IMR-90 (cell line): ENCODE measurements around the gene NCOA7. TPM values are rescaled to one million over a fixed set of nuclear protein-coding genes. Genes with fewer than 3 reads are reported as not detected.

Experiments used
- ATAC-seq: fragments of 200-7000 bp; cut with Tn5 transposase; 2 replicates; pipeline ENCODE4 v1.9.1; 2020; ENCODE audit warnings: low read depth, mild to moderate bottlenecking, moderate library complexity
- BruUV-seq: library from RNA; stranded (reverse); fragments of 400-500 nt; replicated peaks from 2 replicates; lab custom pipeline; 2021; lab: Mats Ljungman, UMichigan
- CTCF ChIA-PET: fragments of 300-600 bp; formaldehyde crosslinking; extraction: SDS; loops from one replicate; lab custom pipeline; 2021; ENCODE audit warnings: antibody characterized with exemption; lab: Yijun Ruan, JAX
- POLR2A ChIA-PET: fragments of 300-600 bp; sonication (Branson Sonifier 250); formaldehyde crosslinking; loops from one replicate; lab custom pipeline; 2022; ENCODE audit warnings: antibody characterized with exemption; ENCODE audit not compliant: unreplicated experiment; lab: Charles Lee
- DNase-seq: peaks from one replicate; pipeline ENCODE4 v3.0.0; 2013
- H2AFZ ChIP-seq: replicated peaks from 2 replicates; pipeline ENCODE3; 2013; ENCODE audit warnings: low read length, mild to moderate bottlenecking; ENCODE audit not compliant: poor library complexity
- H2AK5ac ChIP-seq: 2 replicates; pipeline ENCODE4 v1.6.1; 2013; ENCODE audit warnings: low read depth, low read length, inconsistent platforms
- H2AK9ac ChIP-seq: replicated peaks from 2 replicates; pipeline ENCODE3; 2013; ENCODE audit warnings: mild to moderate bottlenecking, low read depth, low read length, moderate library complexity; ENCODE audit not compliant: poor library complexity
- H2BK120ac ChIP-seq: 2 replicates; pipeline ENCODE4 v1.6.1; 2013; ENCODE audit warnings: low read depth, low read length, inconsistent platforms
- H2BK15ac ChIP-seq: 3 replicates; pipeline ENCODE4 v1.6.1; 2013; ENCODE audit warnings: low read depth, low read length, inconsistent platforms
- H2BK20ac ChIP-seq: 2 replicates; pipeline ENCODE4 v1.6.1; 2013; ENCODE audit warnings: low read depth, mild to moderate bottlenecking, inconsistent platforms, low read length, moderate library complexity
- H2BK5ac ChIP-seq: 2 replicates; pipeline ENCODE4 v1.6.1; 2013; ENCODE audit warnings: mild to moderate bottlenecking, low read depth, low read length, inconsistent platforms; ENCODE audit not compliant: poor library complexity, severe bottlenecking
- H3K14ac ChIP-seq: replicated peaks from 2 replicates; pipeline ENCODE4 v1.6.1; 2013; ENCODE audit warnings: low read depth, low read length, inconsistent platforms
- H3K18ac ChIP-seq: 2 replicates; pipeline ENCODE4 v1.6.1; 2013; ENCODE audit warnings: low read depth, low read length, control low read depth
- H3K23ac ChIP-seq: 2 replicates; pipeline ENCODE4 v1.6.1; 2013; ENCODE audit warnings: low read depth, low read length, inconsistent platforms
- H3K27ac ChIP-seq: 2 replicates; pipeline ENCODE4 v1.5.1; 2013; ENCODE audit warnings: mild to moderate bottlenecking, control low read depth, low read length; ENCODE audit not compliant: insufficient read depth
- H3K27me3 ChIP-seq: 2 replicates; pipeline ENCODE4 v1.6.1; 2013; ENCODE audit warnings: low read length; ENCODE audit not compliant: control insufficient read depth, insufficient read depth
- H3K36me3 ChIP-seq: 2 replicates; pipeline ENCODE4 v1.6.1; 2013; ENCODE audit warnings: low read length, mixed read lengths; ENCODE audit not compliant: control insufficient read depth, insufficient read depth
- H3K4ac ChIP-seq: 2 replicates; pipeline ENCODE4 v1.6.1; 2013; ENCODE audit warnings: low read depth, low read length, inconsistent platforms
- H3K4me1 ChIP-seq: 2 replicates; pipeline ENCODE4 v1.6.1; 2013; ENCODE audit warnings: low read length, mixed read lengths; ENCODE audit not compliant: control insufficient read depth, insufficient read depth
- H3K4me2 ChIP-seq: 2 replicates; pipeline ENCODE4 v1.6.1; 2013; ENCODE audit warnings: low read depth, mild to moderate bottlenecking, control low read depth, low read length, moderate library complexity
- H3K4me3 ChIP-seq: 2 replicates; pipeline ENCODE4 v1.5.1; 2013; ENCODE audit warnings: low read depth, mild to moderate bottlenecking, control low read depth, low read length, moderate library complexity; ENCODE audit not compliant: insufficient read depth
- H3K56ac ChIP-seq: 2 replicates; pipeline ENCODE4 v1.6.1; 2013; ENCODE audit warnings: low read length, inconsistent platforms; ENCODE audit not compliant: insufficient read depth; ENCODE audit errors: extremely low read depth
- H3K79me1 ChIP-seq, 2 experiments: 2 replicates each; pipeline ENCODE4 v1.6.1; 2013; ENCODE audit warnings: low read length in 2 of 2, inconsistent platforms in 1 of 2, low read depth in 1 of 2
- H3K9ac ChIP-seq: 2 replicates; pipeline ENCODE4 v1.6.1; 2013; ENCODE audit warnings: low read depth, low read length, control low read depth
- H3K9me1 ChIP-seq: 2 replicates; pipeline ENCODE4 v1.6.1; 2013; ENCODE audit warnings: low read length, inconsistent platforms; ENCODE audit not compliant: insufficient read depth
- H3K9me3 ChIP-seq: 2 replicates; pipeline ENCODE4 v1.6.1; 2013; ENCODE audit warnings: low read length; ENCODE audit not compliant: control insufficient read depth, insufficient read depth
- H4K20me1 ChIP-seq: 2 replicates; pipeline ENCODE4 v1.6.1; 2013; ENCODE audit warnings: low read length, inconsistent platforms; ENCODE audit not compliant: insufficient read depth
- H4K5ac ChIP-seq: 2 replicates; pipeline ENCODE4 v1.6.1; 2013; ENCODE audit warnings: mild to moderate bottlenecking, low read depth, low read length, control low read depth
- H4K8ac ChIP-seq, 2 experiments: 2 replicates each; pipeline ENCODE4 v1.6.1; 2013; ENCODE audit warnings: low read depth in 2 of 2, low read length in 2 of 2, control low read depth in 1 of 2, inconsistent platforms in 1 of 2
- H4K91ac ChIP-seq: 2 replicates; pipeline ENCODE4 v1.6.1; 2013; ENCODE audit warnings: low read depth, low read length, inconsistent platforms; ENCODE audit not compliant: insufficient read depth
- BHLHE40 ChIP-seq: fragments of 150-350 bp; IDR thresholded peaks from 2 replicates; pipeline ENCODE4 v1.6.1; 2016; ENCODE audit warnings: mild to moderate bottlenecking, low read depth, low read length
- CEBPB ChIP-seq: IDR thresholded peaks from 2 replicates; pipeline ENCODE4 v1.6.1; 2012; ENCODE audit warnings: low read depth, low read length, improper control_type of control experiment
- CHD1 ChIP-seq: IDR thresholded peaks from 2 replicates; pipeline ENCODE4 v1.6.1; 2012; ENCODE audit warnings: low read depth, low read length, improper control_type of control experiment
- FOS ChIP-seq: fragments of 150-350 bp; IDR thresholded peaks from 2 replicates; pipeline ENCODE4 v1.6.1; 2016; ENCODE audit warnings: low read depth, low read length
- MAFK ChIP-seq: IDR thresholded peaks from 2 replicates; pipeline ENCODE4 v1.6.1; 2012; ENCODE audit warnings: low read depth, low read length, improper control_type of control experiment
- NFE2L2 ChIP-seq: fragments of 150-350 bp; IDR thresholded peaks from 2 replicates; pipeline ENCODE4 v1.6.1; 2016; ENCODE audit warnings: low read depth, mild to moderate bottlenecking, low read length
- POLR2A ChIP-seq: IDR thresholded peaks from 2 replicates; pipeline ENCODE4 v1.6.1; 2012; ENCODE audit warnings: mild to moderate bottlenecking, low read depth, low read length
- RCOR1 ChIP-seq: IDR thresholded peaks from 2 replicates; pipeline ENCODE4 v1.6.1; 2012; ENCODE audit warnings: mild to moderate bottlenecking, low read length, improper control_type of control experiment; ENCODE audit not compliant: insufficient replicate concordance
- RFX5 ChIP-seq: IDR thresholded peaks from 2 replicates; pipeline ENCODE4 v1.8.0; 2012; ENCODE audit warnings: low read depth, mild to moderate bottlenecking, low read length, moderate library complexity
- SMC3 ChIP-seq: fragments of 150-350 bp; IDR thresholded peaks from 2 replicates; pipeline ENCODE4 v1.6.1; 2016; ENCODE audit warnings: low read depth, mild to moderate bottlenecking, antibody characterized with exemption, low read length, moderate library complexity
- WGBS, 2 experiments: methylation state at CpG; one replicate each; pipeline versions ENCODE4 v1.1.5 to v1.1.7; 2013; ENCODE audit warnings: missing lambda C conversion rate in 2 of 2; ENCODE audit not compliant: insufficient read length in 1 of 2; ENCODE audit errors: extremely low coverage in 2 of 2; 5-methylcytosine and 5-hydroxymethylcytosine counted together
- dilution Hi-C: fragments of 300-500 bp; cut with HindIII; formaldehyde crosslinking; loops from one replicate; pipeline ENCODE4 v1.14.3; 2018; ENCODE audit warnings: low sequenced_read_pairs; ENCODE audit not compliant: unreplicated experiment
- in situ Hi-C: fragments of 300-500 bp; cut with MboI; formaldehyde crosslinking; loops from 3 replicates; pipeline ENCODE4 v1.14.3; 2019; ENCODE audit warnings: low sequenced_read_pairs, inconsistent platforms, mixed read lengths
- intact Hi-C: fragments of 100-400 bp; cut with micrococcal nuclease; formaldehyde crosslinking; loops from 2 replicates; pipeline ENCODE4 v1.10.0; 2022
- polyA plus RNA-seq, 3 experiments: library from polyadenylated mRNA; depleted of rRNA; stranded (reverse); fragments of >200 nt; gene quantifications; 2 replicates each; pipeline ENCODE4 v1.2.3, GENCODE V29; 2012; ENCODE audit warnings: low replicate concordance in 1 of 3
- total RNA-seq: library from RNA; depleted of rRNA; stranded (reverse); fragments of >200 nt; gene quantifications from 2 replicates; pipeline ENCODE4 v1.2.3, GENCODE V29; 2012

Gene NCOA7
- total and polyA plus RNA-seq, 2 of the 4 experiments (the other 2 are of a cell fraction) = 12.6 to 12.9 TPM

GRCh38 chr6:125766641-125767040 is 24.1 kb upstream of the NCOA7 start:
- no peak overlapping the region for H2AK5ac ChIP-seq
- H3K27ac ChIP-seq = no peak overlapping the region
- peaks cover 17% of the 10 kb centered on the region for H3K27me3 ChIP-seq
- no peaks in the 10 kb centered on the region for H3K4me1 ChIP-seq
- H4K91ac ChIP-seq = no peak overlapping the region
- no peaks in the 10 kb centered on the region for H3K36me3 ChIP-seq
- BruUV-seq = no TSS peak
- H3K56ac ChIP-seq = no peak overlapping the region
- no peak for ATAC-seq
- no peak overlapping the region for H4K5ac ChIP-seq
- no peak overlapping the region for H4K8ac ChIP-seq
- no peak overlapping the region for H3K18ac ChIP-seq
- H2BK20ac ChIP-seq = no peak overlapping the region
- intact Hi-C loops = loop anchor here (5.0 kb wide), 2 partner anchors 609 to 899 kb away; no protein-coding TSS in a partner anchor
- H2AK9ac ChIP-seq = no peak overlapping the region
- no peaks in the 10 kb centered on the region for H3K79me1 ChIP-seq
- WGBS, 2 experiments = no CpG with 5 or more reads among the region's 4 CpGs
- no peak overlapping the region for H3K4ac ChIP-seq
- ChIA-PET POLR2A (no interaction called here), CTCF (no interaction called here)
- no peaks in the 10 kb centered on the region for H4K20me1 ChIP-seq
- no peak overlapping the region for H3K14ac ChIP-seq
- TF ChIP-seq MAFK = no peak
- TF ChIP-seq POLR2A = no peak
- no peak for TF ChIP-seq FOS
- TF ChIP-seq BHLHE40 = no peak
- no peak for TF ChIP-seq CEBPB
- no peak for TF ChIP-seq NFE2L2
- no peak for TF ChIP-seq RCOR1
- no peak for TF ChIP-seq SMC3
- TF ChIP-seq CHD1 = no peak
- no peak for TF ChIP-seq RFX5
- H2AFZ ChIP-seq = no peak overlapping the region
- no peak overlapping the region for H2BK5ac ChIP-seq
- no peaks in the 10 kb centered on the region for H3K9me1 ChIP-seq
- in situ Hi-C loops = loop anchor here (5.0 to 25.0 kb wide), 3 partner anchors 454 to 894 kb away; partner anchors contain the start of gene TPD52L1
- no peak overlapping the region for H3K4me3 ChIP-seq
- no peak overlapping the region for H2BK120ac ChIP-seq
- no peak overlapping the region for H3K23ac ChIP-seq
- no peaks in the 10 kb centered on the region for H3K9me3 ChIP-seq
- dilution Hi-C loops = no loop called here
- no peak for DNase-seq
- no peak overlapping the region for H2BK15ac ChIP-seq
- H3K4me2 ChIP-seq = no peak overlapping the region
- no peak overlapping the region for H3K9ac ChIP-seq
